Memory B cell (primary cell): Measurements from ENCODE around the gene GRM7.
A peak's percentile ranks its signal among the peaks of the same experiment; 100 is the strongest.

Experiments
- ATAC-seq: fragments of 150-1000 bp; cut with Tn5 transposase; 2 replicates; pipeline ENCODE4 v1.10.0; 2021; ENCODE audit warnings: low read depth, mild to moderate bottlenecking, moderate library complexity
- DNase-seq, 2 donors: peaks; one replicate each; pipeline ENCODE4 v3.0.0; 2022; ENCODE audit warnings: low spot score in 2 of 2
- H3K27ac Mint-ChIP-seq: one replicate; pipeline ENCODE4 v1.8.0; 2022; ENCODE audit warnings: mild to moderate bottlenecking, moderate library complexity, mixed read lengths
- H3K27me3 Mint-ChIP-seq: one replicate; pipeline ENCODE4 v1.8.0; 2022; ENCODE audit warnings: mixed read lengths
- H3K36me3 Mint-ChIP-seq: one replicate; pipeline ENCODE4 v1.8.0; 2022; ENCODE audit warnings: mild to moderate bottlenecking, mixed read lengths
- H3K4me1 Mint-ChIP-seq: one replicate; pipeline ENCODE4 v1.8.0; 2022; ENCODE audit warnings: mixed read lengths
- H3K4me3 Mint-ChIP-seq: one replicate; pipeline ENCODE4 v1.8.0; 2022; ENCODE audit warnings: mild to moderate bottlenecking, moderate library complexity, mixed read lengths
- H3K9me3 Mint-ChIP-seq: one replicate; pipeline ENCODE4 v1.8.0; 2022; ENCODE audit warnings: mixed read lengths

Gene GRM7

GRCh38 chr3:7421065-7421464 is 560.1 kb downstream of the GRM7 start:
- Mint-ChIP-seq H3K4me1 (no peaks in the 10 kb centered on the region), H3K4me3 (no peak overlapping the region), H3K27me3 (no peaks in the 10 kb centered on the region), H3K27ac (no peak overlapping the region), H3K36me3 (no peaks in the 10 kb centered on the region), H3K9me3 (no peaks in the 10 kb centered on the region)
- DNase-seq, result no peak
- ATAC-seq, result no peak

- H3K36me3 Mint-ChIP-seq, result no peaks in the 10 kb centered on the region
- H3K9me3 Mint-ChIP-seq, result peaks cover under 1% of the 10 kb centered on the region
- H3K4me3 Mint-ChIP-seq, result no peak overlapping the region
- no peaks in the 10 kb centered on the region for H3K27me3 Mint-ChIP-seq
- DNase-seq, result no peak
- no peak for ATAC-seq
- H3K4me1 Mint-ChIP-seq, result no peaks in the 10 kb centered on the region
- H3K27ac Mint-ChIP-seq, result no peak overlapping the region
Measured at GRCh38 chr3:7423036-7423435, 562.1 kb downstream of the GRM7 start.

- H3K27me3 Mint-ChIP-seq, result no peaks in the 10 kb centered on the region
Measured at GRCh38 chr3:7423995-7424394, 563.1 kb downstream of the GRM7 start.

GRCh38 chr3:7428206-7428718 is 567.3 kb downstream of the GRM7 start:
- Mint-ChIP-seq H3K4me3 (no peak overlapping the region), H3K27ac (no peak overlapping the region), H3K4me1 (no peaks in the 10 kb centered on the region), H3K9me3 (peaks cover 5% of the 10 kb centered on the region), H3K27me3 (no peaks in the 10 kb centered on the region), H3K36me3 (no peaks in the 10 kb centered on the region)
- ATAC-seq, result no peak
- DNase-seq, result no peak

More at GRCh38 chr3:7423995-7424394, 563.1 kb downstream of the GRM7 start:
- no peak overlapping the region for H3K4me3 Mint-ChIP-seq
- H3K27ac Mint-ChIP-seq, result no peak overlapping the region
- DNase-seq, result no peak
- no peaks in the 10 kb centered on the region for H3K4me1 Mint-ChIP-seq
- H3K36me3 Mint-ChIP-seq, result no peaks in the 10 kb centered on the region
- no peak for ATAC-seq
- peaks cover 1% of the 10 kb centered on the region for H3K9me3 Mint-ChIP-seq

- Mint-ChIP-seq H3K27me3 (no peaks in the 10 kb centered on the region), H3K36me3 (no peaks in the 10 kb centered on the region), H3K27ac (no peak overlapping the region), H3K4me3 (no peak overlapping the region), H3K4me1 (no peaks in the 10 kb centered on the region), H3K9me3 (peaks cover 8% of the 10 kb centered on the region)
- DNase-seq, result no peak
- ATAC-seq, result no peak
Measured at GRCh38 chr3:7432610-7433009, 571.7 kb downstream of the GRM7 start.

- peaks cover 10% of the 10 kb centered on the region for H3K9me3 Mint-ChIP-seq
- no peak for ATAC-seq
- H3K36me3 Mint-ChIP-seq, result no peaks in the 10 kb centered on the region
- H3K4me1 Mint-ChIP-seq, result no peaks in the 10 kb centered on the region
- no peak overlapping the region for H3K27ac Mint-ChIP-seq
- H3K4me3 Mint-ChIP-seq, result no peak overlapping the region
- H3K27me3 Mint-ChIP-seq, result no peaks in the 10 kb centered on the region
- no peak for DNase-seq
Measured at GRCh38 chr3:7433073-7433472, 572.2 kb downstream of the GRM7 start.

- DNase-seq (no peak), ATAC-seq (no peak)
- Mint-ChIP-seq H3K27me3 (no peaks in the 10 kb centered on the region), H3K4me1 (no peaks in the 10 kb centered on the region), H3K9me3 (peaks cover 10% of the 10 kb centered on the region), H3K4me3 (no peak overlapping the region), H3K36me3 (no peaks in the 10 kb centered on the region), H3K27ac (no peak overlapping the region)
Measured at GRCh38 chr3:7436542-7436941, 575.6 kb downstream of the GRM7 start.

GRCh38 chr3:7437231-7437630 is 576.3 kb downstream of the GRM7 start:
- Mint-ChIP-seq H3K36me3 (no peaks in the 10 kb centered on the region), H3K27ac (no peak overlapping the region), H3K27me3 (no peaks in the 10 kb centered on the region), H3K9me3 (peaks cover 12% of the 10 kb centered on the region), H3K4me3 (no peak overlapping the region), H3K4me1 (no peaks in the 10 kb centered on the region)
- DNase-seq (no peak), ATAC-seq (no peak)

GRCh38 chr3:7439101-7439680 is 578.3 kb downstream of the GRM7 start:
- H3K4me1 Mint-ChIP-seq, result no peaks in the 10 kb centered on the region
- no peak overlapping the region for H3K27ac Mint-ChIP-seq
- no peak for DNase-seq
- H3K27me3 Mint-ChIP-seq, result no peaks in the 10 kb centered on the region
- peaks cover 11% of the 10 kb centered on the region for H3K9me3 Mint-ChIP-seq
- no peaks in the 10 kb centered on the region for H3K36me3 Mint-ChIP-seq
- no peak overlapping the region for H3K4me3 Mint-ChIP-seq
- ATAC-seq, result no peak

GRCh38 chr3:7444886-7445285 is 584.0 kb downstream of the GRM7 start:
- Mint-ChIP-seq H3K9me3 (peaks cover 9% of the 10 kb centered on the region), H3K4me3 (no peak overlapping the region)
- no peak for DNase-seq

GRCh38 chr3:7445331-7445730 is 584.4 kb downstream of the GRM7 start:
- Mint-ChIP-seq H3K27me3 (no peaks in the 10 kb centered on the region), H3K4me1 (no peaks in the 10 kb centered on the region), H3K27ac (no peak overlapping the region), H3K36me3 (no peaks in the 10 kb centered on the region), H3K4me3 (no peak overlapping the region), H3K9me3 (peaks cover 9% of the 10 kb centered on the region)
- DNase-seq (no peak), ATAC-seq (no peak)

More at GRCh38 chr3:7444886-7445285, 584.0 kb downstream of the GRM7 start:
- no peaks in the 10 kb centered on the region for H3K4me1 Mint-ChIP-seq
- ATAC-seq, result no peak
- no peak overlapping the region for H3K27ac Mint-ChIP-seq
- H3K27me3 Mint-ChIP-seq, result no peaks in the 10 kb centered on the region
- no peaks in the 10 kb centered on the region for H3K36me3 Mint-ChIP-seq

GRCh38 chr3:7447197-7447769 is 586.4 kb downstream of the GRM7 start:
- Mint-ChIP-seq H3K36me3 (no peaks in the 10 kb centered on the region), H3K27me3 (no peaks in the 10 kb centered on the region), H3K9me3 (peaks cover 12% of the 10 kb centered on the region), H3K4me3 (no peak overlapping the region), H3K27ac (no peak overlapping the region), H3K4me1 (no peaks in the 10 kb centered on the region)
- ATAC-seq, result peak; percentile 77
- DNase-seq, result no peak

- peaks cover 4% of the 10 kb centered on the region for H3K9me3 Mint-ChIP-seq
- ATAC-seq (no peak), DNase-seq (no peak)
- no peak overlapping the region for H3K4me3 Mint-ChIP-seq
- no peak overlapping the region for H3K27ac Mint-ChIP-seq
- no peaks in the 10 kb centered on the region for H3K4me1 Mint-ChIP-seq
- no peaks in the 10 kb centered on the region for H3K36me3 Mint-ChIP-seq
- no peaks in the 10 kb centered on the region for H3K27me3 Mint-ChIP-seq
Measured at GRCh38 chr3:7456386-7456785, 595.5 kb downstream of the GRM7 start.

- no peak for DNase-seq
- no peaks in the 10 kb centered on the region for H3K27me3 Mint-ChIP-seq
- no peak overlapping the region for H3K4me3 Mint-ChIP-seq
- H3K4me1 Mint-ChIP-seq, result no peaks in the 10 kb centered on the region
- ATAC-seq, result peak; percentile 66
- no peak overlapping the region for H3K27ac Mint-ChIP-seq
- H3K9me3 Mint-ChIP-seq, result peaks cover 8% of the 10 kb centered on the region
- no peaks in the 10 kb centered on the region for H3K36me3 Mint-ChIP-seq
Measured at GRCh38 chr3:7461202-7461825, 600.4 kb downstream of the GRM7 start.

GRCh38 chr3:7469866-7470265 is 609.0 kb downstream of the GRM7 start:
- Mint-ChIP-seq H3K27me3 (no peaks in the 10 kb centered on the region), H3K4me3 (no peak overlapping the region), H3K36me3 (no peaks in the 10 kb centered on the region), H3K9me3 (peaks cover 7% of the 10 kb centered on the region), H3K4me1 (no peaks in the 10 kb centered on the region), H3K27ac (no peak overlapping the region)
- no peak for ATAC-seq
- no peak for DNase-seq
